Activated T-cell treated with anti-CD3 and anti-CD28 coated beads, Interleukin-2, amount 50 U/mL, for 24 hours (primary cell): ENCODE results near the gene HDAC4.
A peak's percentile ranks its signal among the peaks of the same experiment; 100 is the strongest.

Source experiments
- DNase-seq: peaks from one replicate; pipeline ENCODE4 v3.0.0-alpha.2; 2020
- H3K27ac Mint-ChIP-seq: 2 replicates; pipeline ENCODE4 v1.8.0; 2020; ENCODE audit warnings: mild to moderate bottlenecking, mixed read lengths
- H3K27me3 Mint-ChIP-seq: 2 replicates; pipeline ENCODE4 v1.8.0; 2020; ENCODE audit warnings: mixed read lengths
- H3K36me3 Mint-ChIP-seq: 2 replicates; pipeline ENCODE4 v1.8.0; 2020; ENCODE audit warnings: low read depth, mixed read lengths
- H3K4me1 Mint-ChIP-seq: 2 replicates; pipeline ENCODE4 v1.8.0; 2020; ENCODE audit warnings: low read depth, mixed read lengths
- H3K4me3 Mint-ChIP-seq: 2 replicates; pipeline ENCODE4 v1.8.0; 2020; ENCODE audit warnings: mild to moderate bottlenecking, moderate library complexity, mixed read lengths
- H3K9me3 Mint-ChIP-seq: 2 replicates; pipeline ENCODE4 v1.8.0; 2020; ENCODE audit warnings: mixed read lengths

HDAC4 gene

GRCh38 chr2:239085201-239085992, 315.4 kb downstream of the HDAC4 start:
- Mint-ChIP-seq H3K36me3 (peaks cover 73% of the 10 kb centered on the region), H3K9me3 (no peaks in the 10 kb centered on the region), H3K4me1 (no peaks in the 10 kb centered on the region), H3K27ac (no peak overlapping the region), H3K27me3 (no peaks in the 10 kb centered on the region), H3K4me3 (no peak overlapping the region)
- no peak for DNase-seq

GRCh38 chr2:239084007-239084406, 316.8 kb downstream of the HDAC4 start:
- H3K9me3 Mint-ChIP-seq = no peaks in the 10 kb centered on the region
- peaks cover 77% of the 10 kb centered on the region for H3K36me3 Mint-ChIP-seq
- no peaks in the 10 kb centered on the region for H3K27me3 Mint-ChIP-seq
- no peak overlapping the region for H3K4me3 Mint-ChIP-seq
- H3K27ac Mint-ChIP-seq = no peak overlapping the region
- no peak for DNase-seq
- H3K4me1 Mint-ChIP-seq = no peaks in the 10 kb centered on the region

DNA sequence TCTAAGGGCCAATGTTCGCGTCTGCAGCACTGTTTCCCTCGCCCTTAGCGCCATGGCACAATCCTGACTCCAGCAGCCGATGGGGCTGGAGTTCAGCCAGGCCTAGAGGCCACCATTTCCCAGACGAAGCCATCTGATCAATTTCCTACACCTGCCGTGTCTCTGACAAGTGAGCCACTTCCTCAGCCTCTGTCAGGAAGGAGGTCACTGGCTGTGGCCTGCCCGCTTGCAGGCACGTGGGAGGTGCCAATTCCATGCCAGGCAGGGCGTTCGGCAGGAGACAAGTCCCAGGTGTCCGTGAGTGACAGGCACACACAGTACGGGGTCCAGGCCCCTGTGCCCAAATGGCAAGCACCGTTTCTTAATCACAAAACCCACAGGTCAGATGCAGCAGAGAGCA, 318.4 kb downstream of the HDAC4 start:
- Mint-ChIP-seq H3K36me3 (peaks cover 80% of the 10 kb centered on the region), H3K27ac (no peak overlapping the region), H3K27me3 (no peaks in the 10 kb centered on the region), H3K9me3 (no peaks in the 10 kb centered on the region), H3K4me1 (no peaks in the 10 kb centered on the region), H3K4me3 (no peak overlapping the region)
- no peak for DNase-seq

- Mint-ChIP-seq H3K4me3 (no peak overlapping the region), H3K4me1 (no peaks in the 10 kb centered on the region), H3K27me3 (no peaks in the 10 kb centered on the region), H3K27ac (no peak overlapping the region), H3K9me3 (no peaks in the 10 kb centered on the region), H3K36me3 (peaks cover 80% of the 10 kb centered on the region)
- no peak for DNase-seq
Measured at GRCh38 chr2:239081622-239082021, 319.2 kb downstream of the HDAC4 start.

GRCh38 chr2:239081046-239081445, 319.8 kb downstream of the HDAC4 start:
- no peaks in the 10 kb centered on the region for H3K27me3 Mint-ChIP-seq
- H3K4me3 Mint-ChIP-seq = no peak overlapping the region
- H3K4me1 Mint-ChIP-seq = no peaks in the 10 kb centered on the region
- no peak overlapping the region for H3K27ac Mint-ChIP-seq
- H3K36me3 Mint-ChIP-seq = peaks cover 81% of the 10 kb centered on the region
- H3K9me3 Mint-ChIP-seq = no peaks in the 10 kb centered on the region
- DNase-seq = no peak

GRCh38 chr2:239079671-239080294, 321.0 kb downstream of the HDAC4 start:
- no peaks in the 10 kb centered on the region for H3K4me1 Mint-ChIP-seq
- no peaks in the 10 kb centered on the region for H3K9me3 Mint-ChIP-seq
- no peaks in the 10 kb centered on the region for H3K27me3 Mint-ChIP-seq
- no peak overlapping the region for H3K27ac Mint-ChIP-seq
- DNase-seq = no peak
- H3K36me3 Mint-ChIP-seq = peaks cover 86% of the 10 kb centered on the region
- no peak overlapping the region for H3K4me3 Mint-ChIP-seq

GRCh38 chr2:239078128-239078924, 322.5 kb downstream of the HDAC4 start:
- Mint-ChIP-seq H3K36me3 (peaks cover 85% of the 10 kb centered on the region), H3K27me3 (no peaks in the 10 kb centered on the region), H3K4me3 (no peak overlapping the region), H3K4me1 (no peaks in the 10 kb centered on the region), H3K9me3 (no peaks in the 10 kb centered on the region), H3K27ac (no peak overlapping the region)
- no peak for DNase-seq

DNA sequence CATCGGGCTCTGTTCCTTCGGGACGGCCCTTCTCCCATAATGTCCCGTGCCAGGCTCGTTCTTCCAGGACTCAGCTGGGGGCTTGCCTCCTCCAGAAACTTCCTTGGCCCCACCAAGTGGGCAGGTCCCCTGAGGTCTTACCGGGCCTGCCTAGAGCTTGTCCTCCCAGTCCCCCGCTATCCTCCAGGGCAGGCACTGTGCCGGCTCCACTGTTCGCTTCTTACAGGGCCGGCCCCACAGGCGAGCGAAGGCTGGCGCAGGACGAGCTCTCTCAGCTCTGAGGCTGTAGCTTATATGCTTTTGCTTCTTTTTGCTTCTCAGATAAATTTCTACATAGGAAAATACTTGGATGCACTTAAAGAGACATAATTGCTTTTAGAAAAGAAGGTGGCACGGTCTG, 323.6 kb downstream of the HDAC4 start:
- Mint-ChIP-seq H3K4me1 (no peaks in the 10 kb centered on the region), H3K36me3 (peaks cover 87% of the 10 kb centered on the region), H3K27ac (no peak overlapping the region), H3K9me3 (no peaks in the 10 kb centered on the region), H3K27me3 (no peaks in the 10 kb centered on the region), H3K4me3 (no peak overlapping the region)
- no peak for DNase-seq

DNA sequence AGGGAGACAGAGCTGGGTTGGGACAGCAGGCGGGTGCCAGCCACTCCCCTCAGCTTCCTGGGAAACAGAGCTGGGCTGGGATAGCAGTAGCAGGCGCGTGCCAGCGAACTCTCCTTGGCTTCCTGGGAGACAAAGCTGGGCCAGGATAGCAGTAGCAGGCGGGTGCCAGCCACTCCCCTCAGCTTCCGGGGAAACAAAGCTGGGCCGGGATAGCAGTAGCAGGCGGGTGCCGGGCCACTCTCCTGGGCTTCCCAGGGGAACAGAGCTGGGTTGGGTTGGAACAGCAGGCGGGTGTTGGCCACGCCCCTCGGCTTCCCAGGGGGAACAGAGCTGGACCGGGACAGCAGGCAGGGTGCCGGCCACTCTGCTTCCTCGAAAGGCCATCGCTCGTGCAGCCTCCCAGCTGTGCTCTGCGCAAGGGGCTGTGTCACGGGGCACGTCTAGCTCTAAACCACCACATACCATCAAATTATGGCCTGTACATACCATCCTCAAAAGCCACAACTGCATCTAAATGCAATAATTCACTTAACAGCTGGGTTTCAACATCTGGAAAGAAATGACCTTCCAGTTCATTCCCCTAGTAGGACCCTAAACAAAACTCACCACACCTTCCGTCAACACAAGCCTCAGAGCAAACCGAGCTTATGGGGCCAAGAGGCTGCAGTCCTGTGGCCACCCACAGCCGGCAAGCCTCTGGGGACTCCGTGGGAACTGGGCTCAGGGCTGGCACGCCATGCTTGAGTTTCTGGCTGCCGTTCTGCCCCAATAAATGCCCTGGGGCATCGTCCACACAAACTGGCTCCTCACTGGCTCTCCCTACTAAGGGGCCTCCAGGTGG, 324.7 kb downstream of the HDAC4 start:
- no peak for DNase-seq
- H3K9me3 Mint-ChIP-seq = no peaks in the 10 kb centered on the region
- H3K27me3 Mint-ChIP-seq = no peaks in the 10 kb centered on the region
- no peak overlapping the region for H3K27ac Mint-ChIP-seq
- no peak overlapping the region for H3K4me3 Mint-ChIP-seq
- H3K36me3 Mint-ChIP-seq = peaks cover 88% of the 10 kb centered on the region
- no peaks in the 10 kb centered on the region for H3K4me1 Mint-ChIP-seq

- no peak overlapping the region for H3K4me3 Mint-ChIP-seq
- peaks cover 75% of the 10 kb centered on the region for H3K36me3 Mint-ChIP-seq
Measured at GRCh38 chr2:239073745-239074530, 326.9 kb downstream of the HDAC4 start.

DNA sequence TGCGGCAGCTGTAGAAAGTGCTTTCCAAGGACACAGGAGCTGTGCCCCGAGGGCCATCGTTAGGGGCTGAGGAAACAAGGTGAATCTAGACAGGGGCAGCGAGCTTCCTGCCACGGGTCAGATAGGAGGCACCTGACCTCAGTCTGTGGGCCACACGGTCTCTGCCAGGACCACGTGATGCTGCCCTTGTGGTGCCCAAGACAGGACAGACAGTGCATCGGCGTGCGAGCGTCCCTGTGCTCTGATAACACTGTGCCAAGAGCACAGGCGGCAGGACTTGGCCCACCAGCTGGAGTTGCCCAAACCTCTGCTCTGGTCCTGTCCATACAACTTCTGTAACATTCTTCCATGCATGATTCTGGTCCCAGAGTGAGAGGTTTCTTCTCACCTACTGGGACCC, 327.6 kb downstream of the HDAC4 start:
- peaks cover 9% of the 10 kb centered on the region for H3K4me1 Mint-ChIP-seq

More at GRCh38 chr2:239073745-239074530, 326.9 kb downstream of the HDAC4 start:
- no peaks in the 10 kb centered on the region for H3K27me3 Mint-ChIP-seq
- peaks cover 7% of the 10 kb centered on the region for H3K4me1 Mint-ChIP-seq
- no peak overlapping the region for H3K27ac Mint-ChIP-seq
- DNase-seq = no peak
- no peaks in the 10 kb centered on the region for H3K9me3 Mint-ChIP-seq

GRCh38 chr2:239072786-239073185, 328.0 kb downstream of the HDAC4 start:
- Mint-ChIP-seq H3K4me1 (peaks cover 10% of the 10 kb centered on the region), H3K36me3 (peaks cover 71% of the 10 kb centered on the region), H3K9me3 (no peaks in the 10 kb centered on the region), H3K27me3 (no peaks in the 10 kb centered on the region), H3K27ac (no peak overlapping the region), H3K4me3 (no peak overlapping the region)
- no peak for DNase-seq

More for the DNA sequence above, 327.6 kb downstream of the HDAC4 start:
- no peak overlapping the region for H3K4me3 Mint-ChIP-seq
- no peaks in the 10 kb centered on the region for H3K27me3 Mint-ChIP-seq
- peaks cover 71% of the 10 kb centered on the region for H3K36me3 Mint-ChIP-seq
- no peaks in the 10 kb centered on the region for H3K9me3 Mint-ChIP-seq
- no peak overlapping the region for H3K27ac Mint-ChIP-seq
- no peak for DNase-seq

GRCh38 chr2:239070466-239070865, 330.4 kb downstream of the HDAC4 start:
- no peaks in the 10 kb centered on the region for H3K27me3 Mint-ChIP-seq
- H3K9me3 Mint-ChIP-seq = no peaks in the 10 kb centered on the region
- H3K4me1 Mint-ChIP-seq = peaks cover 10% of the 10 kb centered on the region
- peaks cover 72% of the 10 kb centered on the region for H3K36me3 Mint-ChIP-seq
- no peak overlapping the region for H3K4me3 Mint-ChIP-seq
- DNase-seq = no peak
- H3K27ac Mint-ChIP-seq = peak overlapping the region; percentile 14
